Cardiac fibroblast (primary cell): Measurements from ENCODE around the gene SPINT3.

Experiments
- DNase-seq, 2 donors: peaks; one replicate each; pipeline versions ENCODE4 v3.0.0 to v3.0.0-alpha.2; 2010; ENCODE audit warnings: low read depth in 2 of 2
- H3K4me3 ChIP-seq, 2 donors: replicated peaks in 1 of 2; 1 replicate in 1 of 2; 2 replicates in 1 of 2; pipeline ENCODE4 v1.5.1; 2011; ENCODE audit warnings: low read depth in 2 of 2, low read length in 2 of 2, mild to moderate bottlenecking in 2 of 2, moderate library complexity in 1 of 2
- CTCF ChIP-seq: IDR thresholded peaks from one replicate; pipeline ENCODE4 v1.5.1; 2011; ENCODE audit warnings: low read depth, mild to moderate bottlenecking, low read length, inconsistent platforms

The SPINT3 gene

GRCh38 chr20:45506398-45506797 is 9.0 kb downstream of the SPINT3 start:
- H3K4me3 ChIP-seq = no peak overlapping the region
- TF ChIP-seq CTCF = no peak
- DNase-seq = no peak

- H3K4me3 ChIP-seq = no peak overlapping the region
- no peak for TF ChIP-seq CTCF
- no peak for DNase-seq
Measured at GRCh38 chr20:45503403-45503802, 12.0 kb downstream of the SPINT3 start.

- no peak overlapping the region for H3K4me3 ChIP-seq
- TF ChIP-seq CTCF = no peak
- DNase-seq = no peak
Measured at GRCh38 chr20:45502561-45502960, 12.9 kb downstream of the SPINT3 start.

GRCh38 chr20:45501600-45501999 is 13.8 kb downstream of the SPINT3 start:
- no peak overlapping the region for H3K4me3 ChIP-seq
- TF ChIP-seq CTCF = no peak
- no peak for DNase-seq

GRCh38 chr20:45500022-45500421 is 15.4 kb downstream of the SPINT3 start:
- no peak overlapping the region for H3K4me3 ChIP-seq
- DNase-seq = no peak
- no peak for TF ChIP-seq CTCF

- DNase-seq = no peak
- TF ChIP-seq CTCF = no peak
- no peak overlapping the region for H3K4me3 ChIP-seq
Measured at GRCh38 chr20:45497971-45498494, 17.4 kb downstream of the SPINT3 start.

- no peak for DNase-seq
- H3K4me3 ChIP-seq = no peak overlapping the region
- TF ChIP-seq CTCF = no peak
Measured at GRCh38 chr20:45496166-45496565, 19.3 kb downstream of the SPINT3 start.
